Measurements from ENCODE around the gene HK2. TPM values are rescaled to one million over a fixed set of nuclear protein-coding genes. Genes with fewer than 3 reads are reported as not detected.

HK2 gene
- 0.76 to 1.3 TPM (median 1.1 TPM) in 5 replicates for total RNA-seq (2022; extraction: Qiagen RNA extraction; ENCODE audit: low read depth)

GRCh38 chr2:74833418-74834233 lies at the start of gene HK2:
Gene HK2, plus strand, starts transcription at chr2:74834127. Its CDS starts 454 bp downstream, at chr2:74834581.

Other genes starting within 250 kb of the HK2 start
- not detected in 5 replicates for gene M1AP, start 185.8 kb upstream of the HK2 start, total RNA-seq (2022; extraction: Qiagen RNA extraction; ENCODE audit: low read depth)
- 7.2 to 13.3 TPM (median 10.9 TPM) in 5 replicates for gene SEMA4F, start 179.9 kb upstream of the HK2 start, total RNA-seq (2022; extraction: Qiagen RNA extraction; ENCODE audit: low read depth)
- gene POLE4, start 124.5 kb downstream of the HK2 start, total RNA-seq (2022; extraction: Qiagen RNA extraction; ENCODE audit: low read depth), result 135 to 162 TPM (median 159 TPM) in 5 replicates